Liver (tissue), 3 donors: ENCODE data around the gene GNA14.

Source experiments
- NR2F2 ChIP-seq: IDR thresholded peaks from 2 replicates; pipeline ENCODE4 v1.6.1; 2016; ENCODE audit warnings: antibody characterized with exemption
- TF ChIP-seq, protein P1 (sequence below): fragments of 150-350 bp; IDR thresholded peaks from 2 replicates; pipeline ENCODE4 v1.5.1; 2017; ENCODE audit warnings: improper control_type of control experiment, low read depth, low read length; ENCODE audit not compliant: missing input control
- donor health status: healthy.
- donor health status: healthy.

GRCh38 chr9:77598991-77599390, 49.1 kb downstream of the GNA14 start:
- TF ChIP-seq, protein P1, sequence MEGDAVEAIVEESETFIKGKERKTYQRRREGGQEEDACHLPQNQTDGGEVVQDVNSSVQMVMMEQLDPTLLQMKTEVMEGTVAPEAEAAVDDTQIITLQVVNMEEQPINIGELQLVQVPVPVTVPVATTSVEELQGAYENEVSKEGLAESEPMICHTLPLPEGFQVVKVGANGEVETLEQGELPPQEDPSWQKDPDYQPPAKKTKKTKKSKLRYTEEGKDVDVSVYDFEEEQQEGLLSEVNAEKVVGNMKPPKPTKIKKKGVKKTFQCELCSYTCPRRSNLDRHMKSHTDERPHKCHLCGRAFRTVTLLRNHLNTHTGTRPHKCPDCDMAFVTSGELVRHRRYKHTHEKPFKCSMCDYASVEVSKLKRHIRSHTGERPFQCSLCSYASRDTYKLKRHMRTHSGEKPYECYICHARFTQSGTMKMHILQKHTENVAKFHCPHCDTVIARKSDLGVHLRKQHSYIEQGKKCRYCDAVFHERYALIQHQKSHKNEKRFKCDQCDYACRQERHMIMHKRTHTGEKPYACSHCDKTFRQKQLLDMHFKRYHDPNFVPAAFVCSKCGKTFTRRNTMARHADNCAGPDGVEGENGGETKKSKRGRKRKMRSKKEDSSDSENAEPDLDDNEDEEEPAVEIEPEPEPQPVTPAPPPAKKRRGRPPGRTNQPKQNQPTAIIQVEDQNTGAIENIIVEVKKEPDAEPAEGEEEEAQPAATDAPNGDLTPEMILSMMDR, result no peak
- no peak for TF ChIP-seq NR2F2
